CD4-positive, alpha-beta memory T cell (primary cell): ENCODE measurements around the gene CAMK2N2. TPM values are rescaled to one million over a fixed set of nuclear protein-coding genes. Genes with fewer than 3 reads are reported as not detected.
A peak's percentile ranks its signal among the peaks of the same experiment; 100 is the strongest.

ENCODE experiments used
- CTCF ChIA-PET: fragments of 350-600 bp; sonication (Branson Sonifier 250); formaldehyde crosslinking; loops from one replicate; lab custom pipeline; 2021; ENCODE audit warnings: inconsistent platforms; ENCODE audit not compliant: partially characterized antibody; lab: Charles Lee
- POLR2A ChIA-PET: fragments of 350-600 bp; sonication (Branson Sonifier 250); formaldehyde crosslinking; loops from one replicate; lab custom pipeline; 2021; ENCODE audit not compliant: partially characterized antibody; lab: Charles Lee
- DNase-seq, 5 donors: peaks; one replicate each; pipeline versions ENCODE4 v3.0.0 to v3.0.0-alpha.2; 2020 to 2022; ENCODE audit warnings: mixed read lengths in 1 of 5
- H3K27ac ChIP-seq: one replicate; pipeline ENCODE4 v1.7.0; 2013; ENCODE audit warnings: low read depth, low read length
- H3K27me3 ChIP-seq: 2 replicates; pipeline ENCODE4 v1.7.0; 2013; ENCODE audit warnings: mild to moderate bottlenecking, low read length, moderate library complexity; ENCODE audit not compliant: insufficient read depth
- H3K36me3 ChIP-seq: 2 replicates; pipeline ENCODE4 v1.7.0; 2013; ENCODE audit warnings: mild to moderate bottlenecking, low read length, moderate library complexity; ENCODE audit not compliant: insufficient read depth
- H3K4me1 ChIP-seq: 2 replicates; pipeline ENCODE4 v1.7.0; 2013; ENCODE audit warnings: mild to moderate bottlenecking, low read length, moderate library complexity; ENCODE audit not compliant: insufficient read depth
- H3K4me3 ChIP-seq, 2 donors: one replicate each; pipeline ENCODE4 v1.7.0; 2013; ENCODE audit warnings: low read length in 2 of 2, mild to moderate bottlenecking in 1 of 2
- H3K9me3 ChIP-seq, 2 donors: one replicate each; pipeline ENCODE4 v1.7.0; 2013; ENCODE audit warnings: low read length in 2 of 2, control low read depth in 1 of 2; ENCODE audit not compliant: control insufficient read depth in 1 of 2
- H3K27ac Mint-ChIP-seq, 7 donors: one replicate each; pipeline ENCODE4 v1.8.0; 2020 to 2021; ENCODE audit warnings: mixed read lengths in 7 of 7, mild to moderate bottlenecking in 6 of 7, inconsistent platforms in 3 of 7, moderate library complexity in 3 of 7
- H3K27me3 Mint-ChIP-seq, 2 donors: one replicate each; pipeline ENCODE4 v1.8.0; 2020 to 2021; ENCODE audit warnings: mixed read lengths in 2 of 2
- H3K36me3 Mint-ChIP-seq, 2 donors: one replicate each; pipeline ENCODE4 v1.8.0; 2020 to 2021; ENCODE audit warnings: mixed read lengths in 2 of 2, inconsistent platforms in 1 of 2, mild to moderate bottlenecking in 1 of 2
- H3K4me1 Mint-ChIP-seq, 4 donors: one replicate each; pipeline ENCODE4 v1.8.0; 2020 to 2021; ENCODE audit warnings: mixed read lengths in 4 of 4, mild to moderate bottlenecking in 1 of 4
- H3K4me3 Mint-ChIP-seq, 8 donors: one replicate each; pipeline ENCODE4 v1.8.0; 2020 to 2021; ENCODE audit warnings: mixed read lengths in 8 of 8, mild to moderate bottlenecking in 7 of 8, moderate library complexity in 6 of 8, inconsistent platforms in 3 of 8
- H3K9me3 Mint-ChIP-seq, 8 donors: one replicate each; pipeline ENCODE4 v1.8.0; 2020 to 2021; ENCODE audit warnings: mixed read lengths in 8 of 8, mild to moderate bottlenecking in 5 of 8, inconsistent platforms in 3 of 8, moderate library complexity in 1 of 8
- intact Hi-C: fragments of 100-400 bp; cut with micrococcal nuclease; formaldehyde crosslinking; loops from one replicate; pipeline ENCODE4 v1.15.1; 2023
- polyA plus RNA-seq, 2 donors: library from polyadenylated mRNA; unstranded; fragments of 300-500 nt; fragmentation: Illumina TruSeq; gene quantifications; one replicate each; pipeline ENCODE4 v1.2.3, GENCODE V29; 2021
- total RNA-seq, 2 experiments: library from RNA; stranded (reverse); gene quantifications; one replicate each; pipeline ENCODE4 v1.2.3, GENCODE V29; 2021

Gene CAMK2N2
- total and polyA plus RNA-seq, 4 experiments from 2014 or later = 0.25 TPM; not detected in 3

DNA sequence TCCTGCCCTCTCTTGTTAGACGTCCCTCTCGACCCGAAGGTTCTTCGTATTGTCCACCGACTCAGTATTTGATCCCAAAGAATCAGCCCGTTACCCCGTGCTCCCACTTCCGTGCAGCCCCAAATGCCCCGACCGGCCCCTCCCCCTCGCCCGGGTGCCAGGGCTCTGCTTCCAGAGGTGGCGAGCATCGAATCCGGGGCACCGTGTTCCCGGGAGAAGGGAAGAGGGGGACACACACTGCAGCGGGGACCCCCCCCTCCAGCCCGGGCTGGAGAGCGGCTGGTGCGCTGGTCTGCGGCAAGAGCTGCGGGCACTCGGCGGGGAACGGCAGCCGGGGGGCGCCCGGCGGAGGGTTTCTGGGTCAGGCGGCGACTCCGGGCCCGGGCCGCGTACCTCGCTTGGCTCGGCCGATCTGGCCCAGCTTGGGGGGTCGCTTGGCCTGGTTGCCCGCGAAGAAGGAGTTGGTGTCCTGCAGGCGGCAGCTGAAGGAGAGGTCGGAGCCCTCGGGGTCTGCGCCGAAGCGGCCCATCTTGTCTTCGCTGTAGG lies 556 bp downstream of the CAMK2N2 start:
- H3K27me3 ChIP-seq = no peaks in the 10 kb centered on the region
- peak in 1 of 5 donors; percentile 8 for DNase-seq

DNA sequence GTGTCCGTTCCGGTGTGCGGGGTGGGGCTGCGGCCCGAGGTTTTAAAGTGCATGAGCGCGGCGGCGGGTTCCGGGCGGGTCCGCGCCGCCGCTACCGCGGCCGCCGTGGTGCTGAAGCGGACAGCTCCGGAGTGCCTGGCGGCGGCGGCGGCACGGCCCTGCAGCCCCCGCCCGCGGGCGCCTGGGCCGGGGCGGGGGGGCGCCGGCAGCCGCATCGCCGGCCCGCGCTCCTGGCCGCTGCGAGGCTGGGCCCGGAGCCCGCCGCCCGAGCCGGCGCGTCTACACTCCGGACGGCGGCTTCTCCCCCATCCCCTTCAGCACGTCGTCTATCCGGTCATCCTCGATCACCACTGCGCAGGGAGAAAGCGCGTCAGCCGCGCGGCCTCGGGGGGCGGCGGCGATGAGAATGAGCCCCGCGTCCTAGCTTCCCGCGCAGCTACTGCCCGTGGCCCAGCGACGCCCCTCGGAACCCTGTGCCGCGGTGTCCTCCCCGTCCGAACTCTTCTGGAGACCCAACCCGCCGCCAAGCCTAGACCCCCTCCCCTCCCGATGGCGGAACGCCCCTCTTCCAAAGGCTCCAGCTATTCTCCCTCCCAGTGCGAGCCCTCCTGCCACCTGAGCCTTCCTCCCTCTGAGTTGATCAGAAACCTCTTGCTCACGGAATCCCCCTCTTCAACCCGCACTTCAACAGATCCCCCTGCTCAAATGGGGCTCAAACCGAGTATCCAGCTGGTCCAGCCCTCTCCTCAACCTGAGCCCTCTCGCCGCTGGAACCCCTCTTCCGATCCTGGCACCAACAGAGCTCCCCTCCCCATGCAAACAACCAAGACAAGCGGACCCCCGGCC lies 1.3 kb downstream of the CAMK2N2 start:
- Histone ChIP-seq H3K36me3 (no peaks in the 10 kb centered on the region), H3K4me3 (peak overlapping the region in 1 of 2 donors; percentile 38), H3K4me1 (peaks cover 25% of the 10 kb centered on the region), H3K9me3 (no peaks in the 10 kb centered on the region), H3K27ac (no peak overlapping the region), H3K27me3 (no peaks in the 10 kb centered on the region)
- Mint-ChIP-seq H3K36me3 (peaks cover 3% of the 10 kb centered on the region in 2 donors), H3K4me1 (peaks cover 14 to 35% (median 18%) of the 10 kb centered on the region in 4 donors), H3K27me3 (peaks cover 3 to 10% of the 10 kb centered on the region in 2 donors), H3K9me3 (peaks cover 0 to 2% (median 0%) of the 10 kb centered on the region in 8 donors), H3K27ac (peak overlapping the region in 6 of 7 donors; percentile 57 to 90 (median 74)), H3K4me3 (peak overlapping the region; percentile 84 to 94 (median 88))
- DNase-seq = peak in 4 of 5 donors; percentile 38 to 53 (median 42)
- ChIA-PET CTCF (interaction anchor here (0.9 to 1.8 kb wide), 3 partner anchors 8 to 114 kb away, joined by 3 to 6 read pairs (median 5); partner anchors contain the start of gene EEF1AKMT4), POLR2A (interaction anchor here (1.0 to 3.6 kb wide), 4 partner anchors 10 to 125 kb away, joined by 3 to 16 read pairs (median 7); partner anchors contain the start of genes ALG3, EEF1AKMT4 and EIF2B5)
- intact Hi-C loops = loop anchor here (1.0 to 2.0 kb wide), 2 partner anchors 11 to 39 kb away; partner anchors contain the start of genes EEF1AKMT4 and PSMD2

More for the DNA sequence above, 556 bp downstream of the CAMK2N2 start:
- Histone ChIP-seq H3K4me1 (peaks cover 25% of the 10 kb centered on the region), H3K36me3 (no peaks in the 10 kb centered on the region), H3K4me3 (peak overlapping the region in 1 of 2 donors; percentile 38), H3K27ac (no peak overlapping the region), H3K9me3 (no peaks in the 10 kb centered on the region)
- peaks cover 14 to 35% (median 18%) of the 10 kb centered on the region in 4 donors for H3K4me1 Mint-ChIP-seq
- ChIA-PET CTCF (interaction anchor here (0.9 to 1.8 kb wide), 4 partner anchors 9 to 115 kb away, joined by 3 to 6 read pairs (median 4); partner anchors contain the start of gene EEF1AKMT4), POLR2A (interaction anchor here (1.4 to 3.6 kb wide), 3 partner anchors 11 to 126 kb away, joined by 4 to 16 read pairs (median 10); partner anchors contain the start of genes ALG3, EEF1AKMT4 and EIF2B5)
- H3K4me3 Mint-ChIP-seq = peak overlapping the region; percentile 84 to 94 (median 88)
- peaks cover 0 to 2% (median 0%) of the 10 kb centered on the region in 8 donors for H3K9me3 Mint-ChIP-seq
- H3K27me3 Mint-ChIP-seq = peaks cover 3 to 10% of the 10 kb centered on the region in 2 donors
- H3K36me3 Mint-ChIP-seq = peaks cover 3% of the 10 kb centered on the region in 2 donors
- intact Hi-C loops = loop anchor here (1.0 to 2.0 kb wide), 2 partner anchors 11 to 38 kb away; partner anchors contain the start of genes EEF1AKMT4 and PSMD2
- peak overlapping the region in 6 of 7 donors; percentile 57 to 90 (median 74) for H3K27ac Mint-ChIP-seq

DNA sequence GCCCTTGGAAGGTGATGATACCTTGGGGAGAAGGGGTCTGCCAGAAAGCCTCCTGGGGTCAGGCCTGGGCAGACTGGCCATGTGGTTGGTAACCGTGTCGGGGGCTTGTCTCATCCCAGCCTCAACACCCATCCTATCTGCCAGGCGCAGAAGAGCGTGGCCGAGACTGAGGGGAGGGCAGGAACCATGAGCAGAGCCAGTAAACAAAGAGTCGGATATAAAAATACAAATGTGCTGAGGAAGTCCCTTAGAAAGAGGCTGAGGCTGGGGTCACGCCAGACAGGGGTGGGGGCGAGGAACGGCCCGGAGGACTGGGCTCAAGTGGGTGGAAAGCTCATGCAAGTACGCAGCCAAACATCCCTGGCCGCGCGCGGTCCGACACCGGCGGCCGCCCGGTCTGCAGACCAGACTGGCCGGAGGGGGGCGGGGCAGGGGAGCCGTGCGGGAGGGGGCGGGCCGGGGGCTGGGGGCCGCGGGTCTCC lies 1.9 kb downstream of the CAMK2N2 start:
- H3K4me3 Mint-ChIP-seq = peak overlapping the region in 7 of 8 donors; percentile 39 to 78 (median 65)
- intact Hi-C loops = no loop called here
- H3K4me1 ChIP-seq = peaks cover 25% of the 10 kb centered on the region
- peak overlapping the region in 4 of 7 donors; percentile 33 to 73 (median 64) for H3K27ac Mint-ChIP-seq
- DNase-seq = no peak
- no peak overlapping the region for H3K4me3 ChIP-seq
- H3K27me3 Mint-ChIP-seq = peaks cover 3 to 7% of the 10 kb centered on the region in 2 donors
- CTCF ChIA-PET = interaction anchor here (1.7 kb wide), 1 partner anchor 10 kb away, joined by 6 read pairs; the partner anchor contains the start of gene EEF1AKMT4
- H3K27ac ChIP-seq = no peak overlapping the region
- H3K9me3 Mint-ChIP-seq = peaks cover 0 to 2% (median 0%) of the 10 kb centered on the region in 8 donors
- peaks cover 14 to 35% (median 18%) of the 10 kb centered on the region in 4 donors for H3K4me1 Mint-ChIP-seq
- no peaks in the 10 kb centered on the region for H3K36me3 ChIP-seq
- H3K36me3 Mint-ChIP-seq = peaks cover 3% of the 10 kb centered on the region in 2 donors
- POLR2A ChIA-PET = interaction anchor here (1.0 to 3.6 kb wide), 3 partner anchors 9 to 124 kb away, joined by 3 to 16 read pairs (median 10); partner anchors contain the start of genes EEF1AKMT4 and EIF2B5
- H3K9me3 ChIP-seq = no peaks in the 10 kb centered on the region
- H3K27me3 ChIP-seq = no peaks in the 10 kb centered on the region

DNA sequence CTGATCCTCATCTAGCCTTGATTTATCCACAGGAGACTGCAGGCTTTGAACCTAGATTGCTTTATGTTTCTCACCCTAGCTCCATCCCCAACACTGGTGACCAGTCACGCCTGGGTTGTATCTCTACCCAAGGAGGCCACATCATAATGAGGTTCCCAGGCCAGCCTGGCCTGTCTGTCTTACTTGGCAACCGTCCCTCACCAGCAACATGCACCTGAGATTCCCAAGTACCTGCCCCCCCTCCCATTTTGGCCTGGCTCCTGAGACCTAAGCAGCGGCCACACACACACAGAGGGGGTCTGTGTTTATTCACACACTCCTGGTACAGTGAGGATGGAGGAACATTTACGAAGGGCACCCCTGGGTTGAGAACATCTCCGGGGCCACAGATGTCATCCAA lies 2.4 kb downstream of the CAMK2N2 start:
- no peaks in the 10 kb centered on the region for H3K27me3 ChIP-seq
- peaks cover 14 to 35% (median 18%) of the 10 kb centered on the region in 4 donors for H3K4me1 Mint-ChIP-seq
- intact Hi-C loops = no loop called here
- H3K36me3 Mint-ChIP-seq = peaks cover 3% of the 10 kb centered on the region in 2 donors
- no peak for DNase-seq
- H3K9me3 ChIP-seq = no peaks in the 10 kb centered on the region
- CTCF ChIA-PET = interaction anchor here (0.8 kb wide), 1 partner anchor 9 kb away, joined by 5 read pairs; no protein-coding TSS in a partner anchor
- POLR2A ChIA-PET = interaction anchor here (3.6 kb wide), 1 partner anchor 9 kb away, joined by 16 read pairs; the partner anchor contains the start of gene EEF1AKMT4
- peaks cover 0 to 2% (median 0%) of the 10 kb centered on the region in 8 donors for H3K9me3 Mint-ChIP-seq
- H3K27ac Mint-ChIP-seq = peak overlapping the region in 1 of 7 donors; percentile 71
- peaks cover 3 to 7% of the 10 kb centered on the region in 2 donors for H3K27me3 Mint-ChIP-seq
- peak overlapping the region in 5 of 8 donors; percentile 39 to 78 (median 61) for H3K4me3 Mint-ChIP-seq
- H3K27ac ChIP-seq = no peak overlapping the region
- H3K36me3 ChIP-seq = no peaks in the 10 kb centered on the region
- H3K4me1 ChIP-seq = peaks cover 25% of the 10 kb centered on the region
- H3K4me3 ChIP-seq = no peak overlapping the region

DNA sequence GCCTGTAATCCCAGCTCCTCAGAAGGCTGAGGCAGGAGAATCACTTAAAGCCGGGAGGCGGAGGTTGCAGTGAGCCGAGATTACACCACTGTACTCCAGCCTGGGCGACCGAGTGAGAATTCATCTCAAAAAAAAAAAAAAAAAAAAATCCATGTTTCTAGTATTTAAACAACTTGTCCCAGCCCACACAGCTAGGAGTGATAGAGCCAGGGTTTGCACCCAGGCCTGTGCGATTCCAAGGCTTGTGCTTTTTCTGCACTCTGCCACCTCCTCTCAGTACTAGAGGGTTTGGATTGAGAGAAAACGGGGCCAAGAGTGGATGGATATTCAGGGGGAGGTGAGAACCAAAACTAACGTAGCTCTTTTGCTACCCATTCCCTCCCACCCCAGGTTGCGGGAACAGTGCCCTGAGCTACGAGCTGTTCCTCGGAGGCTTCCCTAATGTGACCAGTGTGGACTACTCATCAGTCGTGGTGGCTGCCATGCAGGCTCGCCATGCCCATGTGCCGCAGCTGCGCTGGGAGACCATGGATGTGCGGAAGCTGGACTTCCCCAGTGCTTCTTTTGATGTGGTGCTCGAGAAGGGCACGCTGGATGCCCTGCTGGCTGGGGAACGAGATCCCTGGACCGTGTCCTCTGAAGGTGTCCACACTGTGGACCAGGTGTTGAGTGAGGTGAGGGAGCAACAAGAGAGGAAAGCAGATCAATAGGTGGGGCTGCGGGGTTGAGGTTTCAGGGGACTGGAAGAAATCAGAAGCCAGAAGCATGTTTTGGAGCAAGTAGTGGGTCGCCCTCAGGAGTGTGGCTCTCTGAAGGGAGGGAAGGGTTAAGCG lies 4.1 kb downstream of the CAMK2N2 start:
- no peak overlapping the region for H3K4me3 ChIP-seq
- H3K27ac ChIP-seq = no peak overlapping the region
- H3K36me3 ChIP-seq = no peaks in the 10 kb centered on the region
- Mint-ChIP-seq H3K27ac (no peak overlapping the region), H3K27me3 (peaks cover 0 to 4% of the 10 kb centered on the region in 2 donors), H3K9me3 (peaks cover 0 to 2% (median 0%) of the 10 kb centered on the region in 8 donors), H3K36me3 (peaks cover 3 to 5% of the 10 kb centered on the region in 2 donors), H3K4me3 (no peak overlapping the region), H3K4me1 (peaks cover 10 to 28% (median 12%) of the 10 kb centered on the region in 4 donors)
- POLR2A ChIA-PET = no interaction called here
- peaks cover 15% of the 10 kb centered on the region for H3K4me1 ChIP-seq
- no peaks in the 10 kb centered on the region for H3K27me3 ChIP-seq
- no peak for DNase-seq
- intact Hi-C loops = no loop called here
- CTCF ChIA-PET = interaction anchor here (8.9 kb wide), 1 partner anchor 30 kb away, joined by 76 read pairs; the partner anchor contains the start of gene VWA5B2
- no peaks in the 10 kb centered on the region for H3K9me3 ChIP-seq
